Putamen (tissue), 1 donor: ENCODE results near the gene CHMP5.
"Not testable (repeated sequence)": the region's sequence is repeated elsewhere in the genome, so short reads cannot be mapped to it uniquely, and the experiment has no call there.

ENCODE experiments used
- DNase-seq: peaks from one replicate; pipeline ENCODE4 v3.0.0-alpha.2; 2016; ENCODE audit warnings: low spot score

Gene CHMP5

GRCh38 chr9:33277484-33277883 lies 12.6 kb downstream of the CHMP5 start:
- DNase-seq, result no peak

- DNase-seq, result no peak
Observed at GRCh38 chr9:33285502-33285901, 20.7 kb downstream of the CHMP5 start.

- DNase-seq, result peak; percentile 69
Observed at GRCh38 chr9:33287087-33287490, 22.2 kb downstream of the CHMP5 start.

- no peak for DNase-seq
Observed at GRCh38 chr9:33288235-33288634, 23.4 kb downstream of the CHMP5 start.

- DNase-seq, result no peak
Observed at GRCh38 chr9:33288828-33289483, 24.1 kb downstream of the CHMP5 start.

- no peak for DNase-seq
Observed at GRCh38 chr9:33289496-33289895, 24.6 kb downstream of the CHMP5 start.

GRCh38 chr9:33289936-33290246 lies 25.0 kb downstream of the CHMP5 start:
- no peak for DNase-seq

- peak; percentile 95 for DNase-seq
Observed at GRCh38 chr9:33290247-33291030, 25.6 kb downstream of the CHMP5 start, which contains the start of gene NFX1. TSS of gene NFX1 (plus strand) at chr9:33290516. CDS start at chr9:33290573, 57 bp downstream.

- no peak for DNase-seq
Observed at GRCh38 chr9:33291031-33291397, 26.2 kb downstream of the CHMP5 start.

GRCh38 chr9:33291901-33292300 lies 27.1 kb downstream of the CHMP5 start:
- DNase-seq, result no peak

GRCh38 chr9:33293782-33294181 lies 28.9 kb downstream of the CHMP5 start:
- DNase-seq, result no peak

GRCh38 chr9:33294670-33295432 lies 30.0 kb downstream of the CHMP5 start:
- DNase-seq, result no peak

- DNase-seq, result no peak
Observed at GRCh38 chr9:33295571-33295970, 30.7 kb downstream of the CHMP5 start.

GRCh38 chr9:33297432-33297831 lies 32.6 kb downstream of the CHMP5 start:
- DNase-seq, result peak; percentile 50

GRCh38 chr9:33300546-33300945 lies 35.7 kb downstream of the CHMP5 start:
- DNase-seq, result no peak

- DNase-seq, result no peak
Observed at GRCh38 chr9:33304362-33304761, 39.5 kb downstream of the CHMP5 start.

- DNase-seq, result no peak
Observed at GRCh38 chr9:33306037-33306436, 41.2 kb downstream of the CHMP5 start.

- no peak for DNase-seq
Observed at GRCh38 chr9:33307067-33307466, 42.2 kb downstream of the CHMP5 start.

GRCh38 chr9:33309903-33310302 lies 45.1 kb downstream of the CHMP5 start:
- no peak for DNase-seq

- no peak for DNase-seq
Observed at GRCh38 chr9:33310748-33311147, 45.9 kb downstream of the CHMP5 start.

GRCh38 chr9:33311953-33312352 lies 47.1 kb downstream of the CHMP5 start:
- DNase-seq, result no peak

GRCh38 chr9:33315371-33315770 lies 50.5 kb downstream of the CHMP5 start:
- DNase-seq, result peak; percentile 29

GRCh38 chr9:33317136-33317535 lies 52.3 kb downstream of the CHMP5 start:
- DNase-seq, result not testable (repeated sequence)
